NCI-H1092 treated with DMSO at 0.1 percent for 48 hours (cell line): ENCODE results near the gene KLHDC7A.
A peak's percentile ranks its signal among the peaks of the same experiment; 100 is the strongest.

Experiments used
- DNase-seq: peaks from one replicate; lab custom pipeline; 2025; lab: John Stamatoyannopoulos, UW

KLHDC7A gene

GRCh38 chr1:18473195-18473815 lies 7.4 kb upstream of the KLHDC7A start:
- DNase-seq, result no peak

- no peak for DNase-seq
Observed at GRCh38 chr1:18474559-18475175, 6.1 kb upstream of the KLHDC7A start.

GRCh38 chr1:18475234-18475905 lies 5.4 kb upstream of the KLHDC7A start:
- DNase-seq, result no peak

GRCh38 chr1:18479454-18479853 lies 1.3 kb upstream of the KLHDC7A start:
- no peak for DNase-seq

- DNase-seq, result peak; percentile 52
Observed at GRCh38 chr1:18481190-18481920, 625 bp downstream of the KLHDC7A start.

GRCh38 chr1:18481921-18482701 lies 1.4 kb downstream of the KLHDC7A start:
- DNase-seq, result no peak

GRCh38 chr1:18482721-18483425 lies 2.1 kb downstream of the KLHDC7A start:
- DNase-seq, result no peak

GRCh38 chr1:18484276-18484675 lies 3.5 kb downstream of the KLHDC7A start:
- DNase-seq, result no peak

GRCh38 chr1:18484721-18485120 lies 4.0 kb downstream of the KLHDC7A start:
- no peak for DNase-seq

GRCh38 chr1:18485227-18485626 lies 4.5 kb downstream of the KLHDC7A start:
- no peak for DNase-seq

GRCh38 chr1:18486195-18486594 lies 5.5 kb downstream of the KLHDC7A start:
- peak; percentile 43 for DNase-seq

GRCh38 chr1:18489417-18490143 lies 8.8 kb downstream of the KLHDC7A start:
- no peak for DNase-seq

- no peak for DNase-seq
Observed at GRCh38 chr1:18491168-18491567, 10.4 kb downstream of the KLHDC7A start.

- no peak for DNase-seq
Observed at GRCh38 chr1:18494304-18494703, 13.6 kb downstream of the KLHDC7A start.

- DNase-seq, result no peak
Observed at GRCh38 chr1:18495635-18496034, 14.9 kb downstream of the KLHDC7A start.

GRCh38 chr1:18496056-18496455 lies 15.3 kb downstream of the KLHDC7A start:
- DNase-seq, result no peak

- no peak for DNase-seq
Observed at GRCh38 chr1:18496497-18497235, 15.9 kb downstream of the KLHDC7A start.

GRCh38 chr1:18501833-18502232 lies 21.1 kb downstream of the KLHDC7A start:
- no peak for DNase-seq

- no peak for DNase-seq
Observed at GRCh38 chr1:18504609-18505008, 23.9 kb downstream of the KLHDC7A start.

GRCh38 chr1:18505666-18506065 lies 24.9 kb downstream of the KLHDC7A start:
- DNase-seq, result no peak
